PC-3 (cell line): ENCODE data around the gene STX18. TPM values are rescaled to one million over a fixed set of nuclear protein-coding genes. Genes with fewer than 3 reads are reported as not detected.

ENCODE experiments used
- ATAC-seq: fragments of 200-7000 bp; cut with Tn5 transposase; 2 replicates; pipeline ENCODE4 v1.9.1; 2020; ENCODE audit warnings: mild to moderate bottlenecking, moderate library complexity
- Bru-seq: library from RNA; stranded (reverse); fragments of 400-500 nt; gene quantifications from one replicate; lab custom pipeline; 2021; lab: Mats Ljungman, UMichigan
- BruChase-seq, 2 experiments: library from RNA; stranded (reverse); fragments of 400-500 nt; gene quantifications; one replicate each; lab custom pipeline; 2021; lab: Mats Ljungman, UMichigan
- BruUV-seq: library from RNA; stranded (reverse); fragments of 400-500 nt; replicated peaks from 2 replicates; lab custom pipeline; 2021; lab: Mats Ljungman, UMichigan
- CTCF ChIA-PET: fragments of 300-600 bp; sonication (Branson Sonifier 250); formaldehyde crosslinking; loops from one replicate; lab custom pipeline; 2022; ENCODE audit warnings: antibody characterized with exemption; lab: Charles Lee
- POLR2A ChIA-PET: fragments of 300-600 bp; sonication (Branson Sonifier 250); formaldehyde crosslinking; loops from one replicate; lab custom pipeline; 2022; ENCODE audit warnings: antibody characterized with exemption; ENCODE audit not compliant: unreplicated experiment; lab: Charles Lee
- DNase-seq: peaks from one replicate; pipeline ENCODE4 v3.0.0-alpha.2; 2015
- H2AFZ ChIP-seq: fragments of 300-600 bp; sonication (generic); 2 replicates; pipeline ENCODE4 v1.6.0; 2016; ENCODE audit warnings: antibody characterized with exemption, low read length
- H3F3A ChIP-seq: fragments of 300-600 bp; sonication (generic); one replicate; pipeline ENCODE4 v1.6.0; 2017; ENCODE audit warnings: antibody characterized with exemption, low read length, control low read depth, mild to moderate bottlenecking; ENCODE audit not compliant: unreplicated experiment
- H3K27ac ChIP-seq: fragments of 300-600 bp; sonication (generic); 2 replicates; pipeline ENCODE4 v1.5.1; 2016; ENCODE audit warnings: mild to moderate bottlenecking, low read length
- H3K27me3 ChIP-seq: fragments of 300-600 bp; sonication (generic); 2 replicates; pipeline ENCODE4 v1.6.1; 2016; ENCODE audit warnings: low read length, mixed read lengths
- H3K36me3 ChIP-seq: fragments of 300-600 bp; sonication (generic); 2 replicates; pipeline ENCODE4 v1.6.1; 2016; ENCODE audit warnings: low read depth, mixed run types, low read length, mixed read lengths
- H3K4me1 ChIP-seq: fragments of 300-600 bp; sonication (generic); 2 replicates; pipeline ENCODE4 v1.5.1; 2016; ENCODE audit warnings: low read length; ENCODE audit not compliant: insufficient read depth
- H3K4me2 ChIP-seq: fragments of 300-600 bp; sonication (generic); 2 replicates; pipeline ENCODE4 v1.6.0; 2016; ENCODE audit warnings: low read length
- H3K4me3 ChIP-seq: fragments of 300-600 bp; sonication (generic); 2 replicates; pipeline ENCODE4 v1.5.1; 2016; ENCODE audit warnings: mild to moderate bottlenecking, low read length, mixed read lengths
- H3K79me2 ChIP-seq: fragments of 300-600 bp; sonication (generic); 2 replicates; pipeline ENCODE4 v1.6.1; 2017; ENCODE audit warnings: low read length, mixed read lengths
- H3K9ac ChIP-seq: fragments of 300-600 bp; sonication (generic); 2 replicates; pipeline ENCODE4 v1.6.0; 2016; ENCODE audit warnings: mild to moderate bottlenecking, low read length
- H3K9me2 ChIP-seq: fragments of 300-600 bp; sonication (generic); replicated peaks from 2 replicates; pipeline ENCODE4 v1.6.1; 2016; ENCODE audit warnings: mixed run types, low read length, mixed read lengths
- H3K9me3 ChIP-seq: fragments of 300-600 bp; sonication (generic); 2 replicates; pipeline ENCODE4 v1.6.1; 2016; ENCODE audit warnings: low read length, mixed read lengths
- H4K20me1 ChIP-seq: fragments of 300-600 bp; sonication (generic); 2 replicates; pipeline ENCODE4 v1.6.1; 2016; ENCODE audit warnings: low read length, mixed read lengths
- EZH2 ChIP-seq: fragments of 300-600 bp; sonication (generic); IDR thresholded peaks from one replicate; pipeline ENCODE4 v1.6.1; 2017; ENCODE audit warnings: antibody characterized with exemption, mild to moderate bottlenecking, low read length; ENCODE audit not compliant: unreplicated experiment
- EZH2phosphoT487 ChIP-seq: fragments of 300-600 bp; sonication (generic); IDR thresholded peaks from 2 replicates; pipeline ENCODE4 v1.6.1; 2018; ENCODE audit warnings: mild to moderate bottlenecking, antibody characterized with exemption, low read length, borderline replicate concordance
- intact Hi-C: fragments of 100-400 bp; cut with micrococcal nuclease; formaldehyde crosslinking; loops from 2 replicates; pipeline ENCODE4 v1.9.0; 2023
- long read RNA-seq: library from polyadenylated mRNA; unstranded; transcript quantifications from one replicate; pipeline ENCODE4 v2.0.0, GENCODE V29; 2021; ENCODE audit not compliant: unreplicated experiment
- total RNA-seq: library from RNA; depleted of rRNA; stranded (reverse); fragments of >200 nt; gene quantifications from 2 replicates; pipeline ENCODE4 v1.2.3, GENCODE V29; 2014; rRNA removed
- TF ChIP-seq, protein P1 (sequence below): fragments of 300-600 bp; sonication (generic); conservative IDR thresholded peaks from 2 replicates; pipeline ENCODE4 v1.5.1; 2017; ENCODE audit warnings: antibody characterized with exemption, low read depth, mild to moderate bottlenecking, low read length

The STX18 gene
- total RNA-seq (24.0 and 25.0 TPM in 2 replicates), Bru-seq, nascent RNA (percentile 81 among the genes with signal in this experiment), BruChase-seq, experiment 1, labeled RNA remaining after a 6-hour chase (percentile 65 among the genes with signal in this experiment), BruChase-seq, experiment 2, labeled RNA remaining after a 2-hour chase (percentile 79 among the genes with signal in this experiment)
- long read RNA-seq, transcript STX18-201 (11 exons, 2,138 nt): major isoform, 45 of 60 reads
- long read RNA-seq, partial matches to known transcripts: 1 of 60 reads
- long read RNA-seq, other reads (novel, unspliced or antisense): 13 of 60 reads

GRCh38 chr4:4541661-4542570, at the start of gene STX18:
Gene STX18, minus strand, starts transcription at chr4:4542048. Its CDS starts 84 bp downstream, at chr4:4541964.
- DNase-seq: peak; percentile 76
- ChIA-PET POLR2A (interaction anchor here (0.7 kb wide), 1 partner anchor 17 kb away, joined by 6 read pairs; no protein-coding TSS in a partner anchor), CTCF (interaction anchor here (0.6 kb wide), 1 partner anchor 33 kb away, joined by 6 read pairs; no protein-coding TSS in a partner anchor)
- H3K27ac ChIP-seq: peak within 1 kb of the TSS; percentile 71
- peak within 1 kb of the TSS; percentile 97 for H3K9ac ChIP-seq
- no peaks in the 10 kb centered on the region for H3K9me2 ChIP-seq
- no peaks in the 10 kb centered on the region for H3K36me3 ChIP-seq
- peaks cover 65% of the 10 kb centered on the region for H3K79me2 ChIP-seq
- ATAC-seq: peak; percentile 78
- H3K4me1 ChIP-seq: peaks cover 11% of the 10 kb centered on the region
- TSS peak; percentile 62 for BruUV-seq
- H3K27me3 ChIP-seq: no peaks in the 10 kb centered on the region
- H3K4me2 ChIP-seq: peak within 1 kb of the TSS; percentile 78
- H3F3A ChIP-seq: no peaks in the 10 kb centered on the region
- no peaks in the 10 kb centered on the region for H3K9me3 ChIP-seq
- TF ChIP-seq, protein P1, sequence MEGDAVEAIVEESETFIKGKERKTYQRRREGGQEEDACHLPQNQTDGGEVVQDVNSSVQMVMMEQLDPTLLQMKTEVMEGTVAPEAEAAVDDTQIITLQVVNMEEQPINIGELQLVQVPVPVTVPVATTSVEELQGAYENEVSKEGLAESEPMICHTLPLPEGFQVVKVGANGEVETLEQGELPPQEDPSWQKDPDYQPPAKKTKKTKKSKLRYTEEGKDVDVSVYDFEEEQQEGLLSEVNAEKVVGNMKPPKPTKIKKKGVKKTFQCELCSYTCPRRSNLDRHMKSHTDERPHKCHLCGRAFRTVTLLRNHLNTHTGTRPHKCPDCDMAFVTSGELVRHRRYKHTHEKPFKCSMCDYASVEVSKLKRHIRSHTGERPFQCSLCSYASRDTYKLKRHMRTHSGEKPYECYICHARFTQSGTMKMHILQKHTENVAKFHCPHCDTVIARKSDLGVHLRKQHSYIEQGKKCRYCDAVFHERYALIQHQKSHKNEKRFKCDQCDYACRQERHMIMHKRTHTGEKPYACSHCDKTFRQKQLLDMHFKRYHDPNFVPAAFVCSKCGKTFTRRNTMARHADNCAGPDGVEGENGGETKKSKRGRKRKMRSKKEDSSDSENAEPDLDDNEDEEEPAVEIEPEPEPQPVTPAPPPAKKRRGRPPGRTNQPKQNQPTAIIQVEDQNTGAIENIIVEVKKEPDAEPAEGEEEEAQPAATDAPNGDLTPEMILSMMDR: no peak
- TF ChIP-seq EZH2phosphoT487 (no peak), EZH2 (no peak)
- peak within 1 kb of the TSS; percentile 93 for H2AFZ ChIP-seq
- peak within 1 kb of the TSS; percentile 96 for H3K4me3 ChIP-seq
- H4K20me1 ChIP-seq: peaks cover 28% of the 10 kb centered on the region; the same call in 1 of the 2 replicates
- intact Hi-C loops: loop anchor here (10.0 kb wide), 1 partner anchor 123 kb away; no protein-coding TSS in a partner anchor

- DNase-seq: no peak
- Histone ChIP-seq H3K4me2 (no peak overlapping the region), H3F3A (no peaks in the 10 kb centered on the region), H3K9ac (no peak overlapping the region), H3K27me3 (no peaks in the 10 kb centered on the region), H4K20me1 (no peaks in the 10 kb centered on the region), H3K4me1 (peaks cover 10% of the 10 kb centered on the region; the same call in 1 of the 2 replicates), H3K79me2 (no peaks in the 10 kb centered on the region), H2AFZ (no peak overlapping the region), H3K9me2 (no peaks in the 10 kb centered on the region), H3K4me3 (no peak overlapping the region), H3K9me3 (no peaks in the 10 kb centered on the region), H3K27ac (no peak overlapping the region), H3K36me3 (no peaks in the 10 kb centered on the region)
- ChIA-PET CTCF (no interaction called here), POLR2A (no interaction called here)
- no TSS peak for BruUV-seq
- intact Hi-C loops: no loop called here
- TF ChIP-seq, protein P1: no peak
- TF ChIP-seq EZH2: no peak
- no peak for TF ChIP-seq EZH2phosphoT487
- ATAC-seq: no peak
Observed at GRCh38 chr4:4591071-4591470, 49.2 kb upstream of the STX18 start.
